NCI-H1930 (cell line): ENCODE data around the gene ZNF652.

ENCODE experiments used
- DNase-seq, 2 experiments: peaks; one replicate each; lab custom pipeline; 2025; lab: John Stamatoyannopoulos, UW

ZNF652 gene

DNA sequence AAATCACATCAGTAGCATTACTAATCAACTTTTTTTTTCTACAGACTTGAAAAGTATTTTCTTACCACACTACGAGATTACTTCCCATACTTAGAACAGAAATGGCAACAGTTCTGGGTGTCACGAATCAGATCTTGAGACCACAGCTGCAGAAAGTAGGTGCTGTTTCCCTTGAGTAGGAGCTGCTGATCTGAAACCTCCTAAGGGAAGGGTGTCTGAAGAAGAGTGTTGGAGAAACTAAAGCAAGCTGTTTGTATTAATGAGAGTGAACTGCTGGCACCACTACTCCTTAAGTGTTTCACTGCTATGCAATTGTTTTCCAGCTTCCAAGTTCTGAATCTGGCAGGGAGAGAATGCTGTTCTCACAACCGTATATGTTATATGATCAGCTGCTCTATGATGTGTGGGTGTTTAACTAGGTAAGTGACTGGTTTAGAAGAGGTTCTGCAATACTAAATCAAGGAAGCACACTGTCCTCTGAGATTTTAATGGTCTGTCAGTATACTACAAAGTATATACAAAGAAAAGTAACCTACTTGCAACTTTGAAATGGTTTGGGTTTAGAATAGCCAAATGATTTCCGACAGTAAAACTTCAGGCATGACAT is 3.3 kb downstream of the ZNF652 start:
- no peak for DNase-seq

DNA sequence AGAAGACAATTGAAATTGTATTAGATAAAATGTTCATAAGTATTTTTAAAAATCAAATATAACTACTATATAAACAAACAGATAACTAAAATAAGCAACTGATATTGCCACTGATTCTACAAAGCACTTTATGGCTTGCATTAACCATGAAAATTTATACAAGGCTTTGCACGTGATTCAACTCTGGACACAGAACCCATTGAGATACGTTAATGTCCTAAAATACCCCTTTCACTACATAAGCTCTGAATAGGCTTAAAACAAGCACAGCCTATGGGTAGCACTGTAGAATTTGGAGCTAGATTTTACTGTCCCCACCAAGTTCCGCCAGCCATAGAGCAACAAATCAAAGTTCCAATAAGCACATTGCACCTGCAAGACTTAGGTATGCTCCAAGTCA is 4.5 kb downstream of the ZNF652 start:
- no peak for DNase-seq

DNA sequence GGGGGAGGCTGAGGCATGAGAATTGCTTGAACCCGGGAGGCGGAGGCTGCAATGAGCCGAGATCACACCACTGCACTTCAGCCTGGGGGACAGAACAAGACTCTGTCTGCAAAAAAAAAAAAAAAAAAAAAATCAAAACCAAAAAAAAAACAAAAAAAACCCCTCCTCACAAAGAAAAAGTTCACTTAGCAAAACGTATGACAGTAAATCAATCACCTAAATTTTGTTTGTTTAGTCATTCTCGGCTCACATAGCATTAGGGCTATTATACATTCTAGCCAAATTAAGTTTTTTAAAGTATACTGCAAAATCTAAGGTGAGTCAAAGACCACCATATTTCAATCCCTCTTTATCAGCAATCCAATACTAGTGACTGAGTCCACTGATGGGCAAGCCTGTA is 5.7 kb downstream of the ZNF652 start:
- DNase-seq, result no peak

- DNase-seq, result no peak
Measured at GRCh38 chr17:49353607-49354006, 8.4 kb downstream of the ZNF652 start.

GRCh38 chr17:49352587-49353154 is 9.4 kb downstream of the ZNF652 start:
- DNase-seq, result no peak

DNA sequence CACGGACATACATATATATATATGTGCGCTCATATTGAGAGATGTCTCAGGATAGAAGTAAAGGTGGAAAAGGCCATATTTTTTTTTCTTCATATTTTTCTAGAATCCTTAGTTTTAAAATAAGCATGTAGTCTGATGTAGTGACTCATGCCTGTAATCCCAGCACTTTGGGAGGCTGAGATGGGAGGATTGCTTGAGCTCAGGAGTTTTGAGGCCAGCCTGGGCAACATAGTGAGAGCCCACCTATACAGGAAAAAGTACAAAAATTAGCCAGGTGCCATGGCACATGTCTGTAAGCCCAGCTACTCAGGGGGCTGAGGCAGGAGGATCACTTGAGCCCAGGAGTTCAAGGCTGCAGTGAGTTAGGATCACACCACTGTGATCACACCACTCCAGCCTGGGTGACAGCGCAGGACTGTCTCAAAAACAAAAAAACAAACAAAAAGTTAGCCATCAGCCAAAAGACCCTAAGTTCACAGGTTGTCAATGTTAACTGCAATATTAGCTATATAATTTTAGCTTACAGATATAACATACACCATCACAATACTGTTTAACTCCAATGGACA is 10.4 kb downstream of the ZNF652 start:
- no peak for DNase-seq

- DNase-seq, result no peak
Measured at GRCh38 chr17:49349541-49349940, 12.5 kb downstream of the ZNF652 start.

DNA sequence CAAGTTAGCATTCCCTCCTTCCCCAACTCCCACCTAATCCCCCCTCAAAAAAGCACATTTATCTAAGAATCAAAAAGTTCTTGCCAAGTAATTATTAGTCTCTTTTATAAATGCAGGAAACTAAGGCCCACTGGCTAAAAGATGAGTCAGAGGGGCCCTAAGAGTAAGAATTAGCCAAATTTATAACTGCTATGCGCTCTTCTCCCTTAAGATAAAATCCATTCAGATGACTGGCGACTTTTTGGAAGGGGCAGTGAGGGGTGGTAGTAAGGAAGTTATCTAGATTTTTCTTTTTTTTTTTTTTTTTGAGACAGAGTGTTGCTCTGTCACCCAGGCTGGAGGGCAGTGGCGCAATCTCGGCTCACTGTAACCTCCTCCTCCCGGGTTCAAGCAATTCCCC is 17.1 kb downstream of the ZNF652 start:
- DNase-seq, result no peak

GRCh38 chr17:49343273-49343672 is 18.8 kb downstream of the ZNF652 start:
- no peak for DNase-seq

DNA sequence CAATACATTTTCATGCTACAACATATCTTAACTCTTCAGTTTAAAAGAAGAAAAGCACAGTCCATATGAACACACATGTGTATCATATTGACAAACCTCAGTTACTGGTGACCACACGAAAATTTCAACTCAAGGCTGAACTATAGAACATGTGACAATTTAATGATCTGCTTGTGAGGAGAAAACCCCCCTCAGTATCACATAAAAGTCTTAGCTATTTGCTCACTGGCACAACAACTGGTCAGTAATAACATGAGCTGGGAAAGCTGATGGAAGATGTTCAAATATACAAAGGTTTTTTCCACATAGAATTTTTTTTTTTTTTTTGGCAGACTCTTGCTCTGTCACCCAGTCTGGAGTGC is 19.5 kb downstream of the ZNF652 start:
- no peak for DNase-seq

DNA sequence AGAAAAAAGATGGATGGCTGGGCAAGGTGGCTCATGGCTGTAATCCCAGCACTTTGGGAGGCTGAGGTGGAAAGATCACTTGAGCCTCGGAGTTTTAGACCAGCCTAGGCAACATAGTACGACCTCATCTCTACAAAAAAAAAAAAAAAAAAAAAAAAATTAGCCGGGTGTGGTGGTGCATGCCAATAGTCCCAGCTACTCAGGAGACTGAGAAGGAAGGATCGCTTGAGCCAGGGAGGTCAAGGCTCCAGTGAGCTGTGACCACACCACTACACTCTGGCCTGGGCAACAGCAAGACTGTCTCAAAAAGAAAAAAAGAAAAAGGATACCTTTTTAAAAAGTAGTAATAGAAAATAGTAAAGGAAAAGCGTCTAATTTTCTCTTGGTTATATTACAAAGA is 20.7 kb downstream of the ZNF652 start:
- no peak for DNase-seq

GRCh38 chr17:49339354-49339753 is 22.7 kb downstream of the ZNF652 start:
- DNase-seq, result no peak

- DNase-seq, result no peak
Measured at GRCh38 chr17:49338883-49339282, 23.2 kb downstream of the ZNF652 start.

- DNase-seq, result no peak
Measured at GRCh38 chr17:49337884-49338283, 24.2 kb downstream of the ZNF652 start.

- no peak for DNase-seq
Measured at GRCh38 chr17:49334744-49335512, 27.1 kb downstream of the ZNF652 start.

- no peak for DNase-seq
Measured at GRCh38 chr17:49333804-49334203, 28.2 kb downstream of the ZNF652 start.

- DNase-seq, result no peak
Measured at GRCh38 chr17:49327835-49328784, 33.9 kb downstream of the ZNF652 start.

- no peak for DNase-seq
Measured at GRCh38 chr17:49325980-49326379, 36.1 kb downstream of the ZNF652 start.

DNA sequence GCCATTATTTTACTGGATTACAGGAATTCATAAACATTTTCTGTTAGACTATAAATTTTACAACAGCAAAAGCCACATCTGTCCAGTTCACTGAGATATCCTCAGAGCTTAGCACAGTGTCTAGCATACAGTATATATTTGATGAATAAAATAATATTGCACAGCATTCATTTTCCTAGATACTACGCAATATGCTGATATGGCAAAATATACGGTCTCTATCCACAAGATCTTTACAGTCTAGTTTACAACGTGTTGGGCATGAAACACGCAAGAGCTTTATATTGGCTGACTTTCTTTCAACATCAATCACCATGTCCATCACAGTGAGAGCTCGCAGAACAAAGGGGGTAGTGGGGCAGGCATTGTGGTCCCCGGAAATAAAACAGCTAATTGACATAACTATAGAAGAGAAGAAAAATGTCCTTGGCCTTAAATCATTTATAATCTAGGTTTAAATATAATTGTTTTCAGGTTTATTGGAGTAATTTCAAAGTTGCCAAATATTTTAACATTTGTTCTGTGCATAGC is 43.5 kb downstream of the ZNF652 start:
- no peak for DNase-seq

DNA sequence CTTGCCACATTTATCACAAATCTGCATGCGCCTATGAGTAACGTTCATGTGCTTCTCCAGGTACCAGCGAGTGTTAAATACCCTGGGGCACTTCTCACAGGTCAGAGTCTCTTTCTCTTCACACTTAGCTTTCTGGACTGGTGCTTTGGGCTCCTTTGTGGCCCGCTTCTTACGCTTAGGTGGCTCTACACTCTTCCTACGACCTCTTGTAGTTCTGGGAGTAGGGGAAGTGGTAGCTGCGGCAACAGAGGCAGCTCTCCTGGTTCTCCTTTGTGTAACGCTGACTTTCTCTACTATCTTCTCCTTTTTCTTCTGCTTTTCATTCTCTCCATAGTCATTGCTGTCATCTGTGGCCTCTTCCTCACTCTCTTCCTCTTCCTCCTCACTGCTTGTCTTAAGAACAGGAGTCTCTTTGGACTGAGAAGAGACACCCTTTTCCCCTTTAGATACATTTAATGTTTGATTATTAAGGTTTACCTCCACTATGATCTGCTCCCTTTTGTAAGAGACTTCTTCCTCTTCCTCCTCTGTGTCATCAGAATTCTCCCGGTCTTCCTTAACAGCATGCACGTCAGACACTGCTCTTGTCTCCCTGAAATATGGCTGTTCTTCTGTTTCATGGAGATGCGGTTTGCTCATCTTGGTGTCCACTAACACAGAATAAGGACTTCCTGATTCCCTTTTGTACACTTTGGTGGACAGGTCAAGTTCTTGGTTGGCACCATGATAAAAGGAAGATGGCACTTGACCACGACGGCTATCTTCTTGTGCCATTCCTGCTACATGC is 45.0 kb downstream of the ZNF652 start:
- no peak for DNase-seq

GRCh38 chr17:49316258-49316570 is 45.8 kb downstream of the ZNF652 start:
- no peak for DNase-seq
